PFSK-1 (cell line): ENCODE results near the gene SPINDOC.

Experiments
- FOXP2 ChIP-seq: optimal IDR thresholded peaks from 2 replicates; pipeline ENCODE3; 2011; ENCODE audit warnings: borderline replicate concordance, control low read depth, inconsistent platforms; ENCODE audit not compliant: insufficient read depth; ENCODE audit errors: extremely low read length, extremely low read depth
- POLR2AphosphoS5 ChIP-seq: IDR thresholded peaks from 2 replicates; pipeline ENCODE4 v1.6.1; 2012; ENCODE audit warnings: low read depth, mild to moderate bottlenecking, control low read depth, low read length, moderate library complexity
- SIN3A ChIP-seq: IDR thresholded peaks from 2 replicates; pipeline ENCODE4 v1.6.1; 2012; ENCODE audit warnings: mild to moderate bottlenecking, low read length, moderate library complexity, borderline replicate concordance; ENCODE audit not compliant: insufficient read depth
- TAF1 ChIP-seq: IDR thresholded peaks from 2 replicates; pipeline ENCODE4 v1.6.1; 2012; ENCODE audit warnings: low read length, control low read depth, borderline replicate concordance; ENCODE audit not compliant: insufficient read depth
- TF ChIP-seq, protein P1 (sequence below), 2 experiments: IDR thresholded peaks; 2 replicates each; pipeline versions ENCODE4 v1.6.1 to v1.8.0; 2011 to 2012; ENCODE audit warnings: low read depth in 2 of 2, low read length in 2 of 2, control low read depth in 1 of 2, inconsistent platforms in 1 of 2, mild to moderate bottlenecking in 1 of 2, moderate library complexity in 1 of 2; ENCODE audit not compliant: insufficient read depth in 1 of 2

Gene SPINDOC

DNA sequence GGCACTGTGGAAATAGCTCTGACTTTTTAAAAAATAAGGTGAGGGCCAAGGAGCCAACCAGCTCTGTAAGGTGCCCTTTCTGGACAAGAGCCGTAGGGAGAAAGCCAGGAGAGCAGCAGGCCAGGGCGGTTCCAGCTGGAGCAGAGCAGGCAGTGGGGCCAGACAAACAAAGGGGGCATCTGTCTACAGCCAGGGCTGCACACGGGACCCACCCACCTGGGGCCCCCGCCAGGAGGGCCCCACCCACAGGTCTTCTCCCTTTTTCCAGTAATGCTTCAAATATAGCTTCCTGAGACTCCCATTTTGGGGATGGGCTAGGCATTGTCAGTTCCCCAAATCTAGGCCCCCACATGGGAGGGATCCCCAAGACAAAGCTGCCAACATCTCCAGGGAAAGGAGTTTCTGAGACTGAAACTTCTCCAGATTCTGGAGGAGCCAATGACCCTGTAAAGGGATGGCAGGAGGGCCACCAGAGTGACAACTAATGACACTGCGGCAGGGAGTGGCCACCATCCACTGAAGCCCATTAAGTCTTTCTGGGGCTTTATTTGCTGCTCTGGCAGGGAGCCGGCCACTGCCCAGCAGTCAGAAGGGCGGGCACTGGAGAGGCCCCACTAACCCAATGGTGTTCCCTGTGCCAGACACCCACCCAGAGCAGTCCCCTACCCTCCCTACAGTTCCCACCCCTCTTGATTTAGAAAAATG, 46.6 kb upstream of the SPINDOC start:
- no peak for TF ChIP-seq FOXP2
- no peak for TF ChIP-seq POLR2AphosphoS5
- TF ChIP-seq, protein P1, sequence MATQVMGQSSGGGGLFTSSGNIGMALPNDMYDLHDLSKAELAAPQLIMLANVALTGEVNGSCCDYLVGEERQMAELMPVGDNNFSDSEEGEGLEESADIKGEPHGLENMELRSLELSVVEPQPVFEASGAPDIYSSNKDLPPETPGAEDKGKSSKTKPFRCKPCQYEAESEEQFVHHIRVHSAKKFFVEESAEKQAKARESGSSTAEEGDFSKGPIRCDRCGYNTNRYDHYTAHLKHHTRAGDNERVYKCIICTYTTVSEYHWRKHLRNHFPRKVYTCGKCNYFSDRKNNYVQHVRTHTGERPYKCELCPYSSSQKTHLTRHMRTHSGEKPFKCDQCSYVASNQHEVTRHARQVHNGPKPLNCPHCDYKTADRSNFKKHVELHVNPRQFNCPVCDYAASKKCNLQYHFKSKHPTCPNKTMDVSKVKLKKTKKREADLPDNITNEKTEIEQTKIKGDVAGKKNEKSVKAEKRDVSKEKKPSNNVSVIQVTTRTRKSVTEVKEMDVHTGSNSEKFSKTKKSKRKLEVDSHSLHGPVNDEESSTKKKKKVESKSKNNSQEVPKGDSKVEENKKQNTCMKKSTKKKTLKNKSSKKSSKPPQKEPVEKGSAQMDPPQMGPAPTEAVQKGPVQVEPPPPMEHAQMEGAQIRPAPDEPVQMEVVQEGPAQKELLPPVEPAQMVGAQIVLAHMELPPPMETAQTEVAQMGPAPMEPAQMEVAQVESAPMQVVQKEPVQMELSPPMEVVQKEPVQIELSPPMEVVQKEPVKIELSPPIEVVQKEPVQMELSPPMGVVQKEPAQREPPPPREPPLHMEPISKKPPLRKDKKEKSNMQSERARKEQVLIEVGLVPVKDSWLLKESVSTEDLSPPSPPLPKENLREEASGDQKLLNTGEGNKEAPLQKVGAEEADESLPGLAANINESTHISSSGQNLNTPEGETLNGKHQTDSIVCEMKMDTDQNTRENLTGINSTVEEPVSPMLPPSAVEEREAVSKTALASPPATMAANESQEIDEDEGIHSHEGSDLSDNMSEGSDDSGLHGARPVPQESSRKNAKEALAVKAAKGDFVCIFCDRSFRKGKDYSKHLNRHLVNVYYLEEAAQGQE (IDR thresholded peaks at IDR 0.05; ENCODE audit: insufficient read depth in 1 of 2, low read depth in 2 of 2, low read length in 2 of 2): no peak
- no peak for TF ChIP-seq SIN3A
- TF ChIP-seq TAF1: no peak

DNA sequence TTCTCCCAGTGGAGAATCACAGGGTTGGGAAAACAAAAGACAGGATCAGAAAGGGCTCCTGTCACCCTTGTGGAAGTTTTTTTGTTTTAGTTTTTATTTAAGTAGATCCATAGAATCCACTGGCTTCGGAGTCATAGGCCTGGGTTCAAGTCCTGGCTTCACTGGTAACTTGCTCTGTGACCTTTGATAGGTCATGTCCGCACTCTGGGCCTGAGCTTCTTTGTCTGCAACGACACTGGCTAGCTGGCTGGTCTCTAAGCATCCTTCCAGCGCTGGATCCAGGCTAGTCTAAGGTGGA, 46.0 kb upstream of the SPINDOC start:
- TF ChIP-seq TAF1 (no peak), SIN3A (no peak), FOXP2 (no peak), POLR2AphosphoS5 (no peak)
- TF ChIP-seq, protein P1 (IDR thresholded peaks at IDR 0.05; ENCODE audit: insufficient read depth in 1 of 2, low read depth in 2 of 2, low read length in 2 of 2): no peak

DNA sequence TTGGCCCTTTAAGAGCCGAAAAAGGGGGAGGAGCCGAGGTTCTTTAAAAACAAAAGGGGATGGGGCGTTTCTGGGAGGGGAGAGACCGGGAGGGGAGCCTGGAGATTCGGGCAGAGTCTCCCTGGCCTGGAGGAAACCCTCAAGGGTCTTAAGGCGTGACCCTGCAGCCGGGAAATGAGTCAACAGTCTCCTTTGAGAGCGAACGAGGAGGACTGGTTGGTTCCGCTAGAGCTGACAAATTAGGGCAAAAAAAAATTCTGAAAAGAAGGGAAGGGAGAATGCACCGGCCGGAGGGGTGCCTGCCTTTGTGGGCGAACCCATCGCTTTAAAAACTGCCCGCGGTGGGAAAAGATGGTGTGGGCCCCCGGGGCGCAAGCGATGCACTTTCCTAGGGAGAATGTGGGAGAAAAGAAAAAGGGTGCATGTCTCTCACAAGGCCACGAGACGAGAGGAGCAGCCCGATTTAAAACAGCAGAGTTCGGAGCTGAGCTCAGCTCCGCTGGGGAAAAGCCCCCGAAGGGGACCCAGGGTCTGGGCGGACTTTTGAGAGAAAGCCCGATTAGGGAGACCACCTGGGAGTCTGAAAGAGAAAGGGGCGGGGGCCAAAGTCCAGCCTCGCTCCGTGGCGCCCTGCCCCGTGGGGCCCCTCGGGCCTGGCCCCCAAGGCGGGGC, 45.6 kb upstream of the SPINDOC start:
- TF ChIP-seq, protein P1 (IDR thresholded peaks at IDR 0.05; ENCODE audit: insufficient read depth in 1 of 2, low read depth in 2 of 2, low read length in 2 of 2): no peak
- no peak for TF ChIP-seq SIN3A
- TF ChIP-seq POLR2AphosphoS5: no peak
- no peak for TF ChIP-seq FOXP2
- no peak for TF ChIP-seq TAF1

DNA sequence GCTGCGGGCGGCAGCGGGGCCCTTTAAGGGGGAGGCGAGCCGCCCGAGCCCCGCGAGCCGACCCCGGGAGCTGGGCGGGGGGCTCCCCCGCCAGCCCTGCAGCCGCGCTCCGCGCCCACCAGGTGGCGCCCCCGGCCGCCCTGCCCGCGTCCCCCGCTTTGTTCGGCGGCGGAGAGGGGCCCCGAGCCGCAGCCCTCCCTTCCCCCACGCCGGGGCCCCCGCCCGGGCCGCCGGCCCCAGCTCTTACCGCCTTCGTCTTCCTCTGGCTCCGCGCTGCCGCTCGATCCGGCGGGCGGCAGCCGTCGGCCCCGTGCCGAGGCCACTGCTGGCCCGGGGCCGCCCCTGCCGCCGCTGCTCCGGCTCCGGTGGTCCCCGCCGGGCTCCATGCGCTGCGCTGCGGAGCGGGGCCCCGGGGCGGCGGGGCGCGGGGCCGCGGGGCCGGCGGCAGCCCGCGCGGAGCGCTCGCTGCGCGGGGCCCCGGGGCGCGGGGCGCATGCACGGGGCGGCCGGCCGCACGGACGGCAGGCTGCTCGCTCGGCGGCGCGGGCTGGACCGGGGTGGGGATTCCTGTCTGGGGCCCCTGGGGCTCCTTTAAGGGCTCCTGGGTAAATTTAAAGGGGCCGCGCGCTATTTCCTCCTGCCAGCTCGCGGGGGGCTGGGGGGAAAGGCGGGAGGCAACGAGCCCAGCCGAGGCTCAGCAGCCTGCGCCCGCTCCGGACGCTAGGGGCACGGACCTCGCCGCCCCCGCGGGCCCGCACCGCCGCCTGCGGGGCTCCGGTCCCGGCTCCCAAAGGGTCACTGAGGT, 44.8 kb upstream of the SPINDOC start, which contains the start of gene ZFTA:
Gene ZFTA (minus strand): TSS at position 539 of the 805 bp plus-strand sequence. CDS start 153 bp downstream, at position 386.
- TF ChIP-seq, protein P1 (IDR thresholded peaks at IDR 0.05; ENCODE audit: insufficient read depth in 1 of 2, low read depth in 2 of 2, low read length in 2 of 2): no peak
- TF ChIP-seq SIN3A (no peak), FOXP2 (no peak), POLR2AphosphoS5 (peak; percentile 22; the same call in 1 of the 2 replicates), TAF1 (no peak)
